ENCODE data around the gene TMED4.

GRCh38 chr7:44625526-44626471 is 43.8 kb upstream of the TMED4 start:
- TF ChIP-seq POLR2A (IDR thresholded peaks at IDR 0.05; ENCODE audit: low read length) (no peak), GATA1 (IDR thresholded peaks at IDR 0.05; ENCODE audit: low read depth, low read length) (no peak)

All from erythroblast (primary cell).